HepG2 (cell line): ENCODE measurements around the gene DNAAF9. TPM values are rescaled to one million over a fixed set of nuclear protein-coding genes. Genes with fewer than 3 reads are reported as not detected.

Experiments
- GMEB1 ChIP-seq: sonication (generic); formaldehyde crosslinking; IDR thresholded peaks from 2 replicates; pipeline ENCODE4 v1.5.1; 2020; ENCODE audit warnings: missing genetic modification reagents, mild to moderate bottlenecking, borderline replicate concordance
- KDM3A ChIP-seq: IDR thresholded peaks from 2 replicates; pipeline ENCODE4 v1.6.1; 2018; ENCODE audit warnings: low read depth, missing compliant biosample characterization
- LRRFIP1 ChIP-seq: sonication (generic); formaldehyde crosslinking; conservative IDR thresholded peaks from 2 replicates; pipeline ENCODE4 v1.4.0; 2020; ENCODE audit warnings: missing genetic modification reagents
- MED13 ChIP-seq: sonication (generic); formaldehyde crosslinking; IDR thresholded peaks from 2 replicates; pipeline ENCODE4 v1.5.0; 2020; ENCODE audit warnings: missing genetic modification reagents
- NR2F6 ChIP-seq, 2 experiments: IDR thresholded peaks; 2 replicates each; pipeline ENCODE4 v1.6.1; 2016; ENCODE audit warnings: antibody characterized with exemption in 1 of 2, mild to moderate bottlenecking in 1 of 2
- SCMH1 ChIP-seq: sonication (generic); formaldehyde crosslinking; IDR thresholded peaks from 2 replicates; pipeline ENCODE4 v1.9.0; 2021; ENCODE audit warnings: missing genetic modification reagents, mild to moderate bottlenecking, borderline replicate concordance
- ZNF121 ChIP-seq: sonication (generic); formaldehyde crosslinking; IDR thresholded peaks from 2 replicates; pipeline ENCODE4 v1.5.0; 2020; ENCODE audit warnings: mild to moderate bottlenecking, missing genetic modification reagents
- ZNF124 ChIP-seq: sonication (generic); formaldehyde crosslinking; IDR thresholded peaks from 2 replicates; pipeline ENCODE4 v1.4.0; 2020; ENCODE audit warnings: missing genetic modification reagents
- ZNF24 ChIP-seq: fragments of 450-650 bp; IDR thresholded peaks from 2 replicates; pipeline ENCODE4 v1.6.1; 2017; ENCODE audit warnings: antibody characterized with exemption, mild to moderate bottlenecking
- ZNF292 ChIP-seq: sonication (generic); formaldehyde crosslinking; IDR thresholded peaks from 2 replicates; pipeline ENCODE4 v1.8.1; 2022; ENCODE audit warnings: mild to moderate bottlenecking, low read depth, missing genetic modification reagents, borderline replicate concordance
- ZNF781 ChIP-seq: sonication (generic); formaldehyde crosslinking; IDR thresholded peaks from 2 replicates; pipeline ENCODE4 v1.5.1; 2020; ENCODE audit warnings: borderline replicate concordance, mild to moderate bottlenecking, missing genetic modification reagents; ENCODE audit errors: not compliant biosample characterization
- ZNF83 ChIP-seq: sonication (generic); formaldehyde crosslinking; IDR thresholded peaks from 2 replicates; pipeline ENCODE4 v1.4.0; 2020; ENCODE audit warnings: missing genetic modification reagents, mild to moderate bottlenecking, borderline replicate concordance
- ZSCAN20 ChIP-seq: sonication (generic); formaldehyde crosslinking; IDR thresholded peaks from 2 replicates; pipeline ENCODE4 v1.4.0; 2020; ENCODE audit warnings: missing genetic modification reagents, mild to moderate bottlenecking, borderline replicate concordance
- polyA plus RNA-seq, 8 experiments: library from polyadenylated mRNA; depleted of rRNA in 3 of 8; stranded (reverse) in 7 of 8; unstranded in 1 of 8; fragments of >200 nt; fragmentation: Illumina TruSeq in 4 of 8; extraction: Trizol in 4 of 8; gene quantifications; 2 replicates each; pipeline versions ENCODE4 v1.2.1 to v1.2.3, GENCODE V29; 2011 to 2016; ENCODE audit warnings: low read depth in 4 of 8, missing spikeins in 1 of 8, mixed read lengths in 1 of 8; ENCODE audit not compliant: insufficient read depth in 1 of 8
- total RNA-seq, 5 experiments: library from RNA; depleted of rRNA; stranded (reverse); fragments of >200 nt; fragmentation: Illumina TruSeq; extraction: Trizol; gene quantifications; 2 replicates each; pipeline ENCODE4 v1.2.3, GENCODE V29; 2016; ENCODE audit warnings: low read depth in 1 of 5
- TF ChIP-seq, protein P1 (sequence below): sonication (generic); formaldehyde crosslinking; conservative IDR thresholded peaks from 2 replicates; pipeline ENCODE4 v1.8.0; 2022; ENCODE audit warnings: mild to moderate bottlenecking, moderate library complexity, missing genetic modification reagents
- TF ChIP-seq, protein P2 (sequence below): IDR thresholded peaks from 2 replicates; pipeline ENCODE4 v1.6.1; 2016; ENCODE audit warnings: low read depth
- TF ChIP-seq, protein P3 (sequence below): IDR thresholded peaks from 2 replicates; pipeline ENCODE4 v1.6.1; 2012; ENCODE audit warnings: low read length, improper control_type of control experiment

Gene DNAAF9
- total and polyA plus RNA-seq, 2 of the 13 experiments (the other 11 are each of a cell fraction or from before 2014, with no cell fraction given) = 10.5 to 14.9 TPM

DNA sequence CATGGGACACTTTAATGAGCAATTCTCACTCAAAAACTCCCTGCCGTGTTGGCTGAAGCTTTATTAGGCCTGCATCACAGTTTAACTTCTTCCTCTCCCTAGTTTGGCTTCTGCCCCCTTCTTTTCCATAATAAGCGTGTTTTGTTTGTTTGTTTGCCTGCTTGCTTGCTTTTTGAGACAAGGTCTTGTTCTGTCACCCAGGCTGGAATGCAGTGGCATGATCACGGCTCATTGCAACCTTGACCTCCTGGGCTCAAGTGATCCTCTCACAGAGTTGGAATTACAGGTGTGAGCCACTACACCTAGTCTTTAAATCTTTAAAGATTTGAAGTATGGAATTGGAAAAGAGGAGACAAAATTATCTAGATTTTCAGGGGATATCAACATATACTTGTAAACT lies 25.4 kb upstream of the DNAAF9 start (continued):
- no peak for TF ChIP-seq ZNF781 (CRISPR knock-in tag)
- TF ChIP-seq, protein P1, sequence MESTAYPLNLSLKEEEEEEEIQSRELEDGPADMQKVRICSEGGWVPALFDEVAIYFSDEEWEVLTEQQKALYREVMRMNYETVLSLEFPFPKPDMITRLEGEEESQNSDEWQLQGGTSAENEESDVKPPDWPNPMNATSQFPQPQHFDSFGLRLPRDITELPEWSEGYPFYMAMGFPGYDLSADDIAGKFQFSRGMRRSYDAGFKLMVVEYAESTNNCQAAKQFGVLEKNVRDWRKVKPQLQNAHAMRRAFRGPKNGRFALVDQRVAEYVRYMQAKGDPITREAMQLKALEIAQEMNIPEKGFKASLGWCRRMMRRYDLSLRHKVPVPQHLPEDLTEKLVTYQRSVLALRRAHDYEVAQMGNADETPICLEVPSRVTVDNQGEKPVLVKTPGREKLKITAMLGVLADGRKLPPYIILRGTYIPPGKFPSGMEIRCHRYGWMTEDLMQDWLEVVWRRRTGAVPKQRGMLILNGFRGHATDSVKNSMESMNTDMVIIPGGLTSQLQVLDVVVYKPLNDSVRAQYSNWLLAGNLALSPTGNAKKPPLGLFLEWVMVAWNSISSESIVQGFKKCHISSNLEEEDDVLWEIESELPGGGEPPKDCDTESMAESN (CRISPR knock-in tag) = no peak
- TF ChIP-seq, protein P2, sequence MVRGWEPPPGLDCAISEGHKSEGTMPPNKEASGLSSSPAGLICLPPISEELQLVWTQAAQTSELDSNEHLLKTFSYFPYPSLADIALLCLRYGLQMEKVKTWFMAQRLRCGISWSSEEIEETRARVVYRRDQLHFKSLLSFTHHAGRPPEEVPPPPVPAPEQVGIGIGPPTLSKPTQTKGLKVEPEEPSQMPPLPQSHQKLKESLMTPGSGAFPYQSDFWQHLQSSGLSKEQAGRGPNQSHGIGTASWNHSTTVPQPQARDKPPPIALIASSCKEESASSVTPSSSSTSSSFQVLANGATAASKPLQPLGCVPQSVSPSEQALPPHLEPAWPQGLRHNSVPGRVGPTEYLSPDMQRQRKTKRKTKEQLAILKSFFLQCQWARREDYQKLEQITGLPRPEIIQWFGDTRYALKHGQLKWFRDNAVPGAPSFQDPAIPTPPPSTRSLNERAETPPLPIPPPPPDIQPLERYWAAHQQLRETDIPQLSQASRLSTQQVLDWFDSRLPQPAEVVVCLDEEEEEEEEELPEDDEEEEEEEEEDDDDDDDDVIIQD (CRISPR knock-in tag) = peak; percentile 21; the same call in 1 of the 2 replicates
- no peak for TF ChIP-seq ZNF121 (CRISPR knock-in tag)
- TF ChIP-seq, protein P3, sequence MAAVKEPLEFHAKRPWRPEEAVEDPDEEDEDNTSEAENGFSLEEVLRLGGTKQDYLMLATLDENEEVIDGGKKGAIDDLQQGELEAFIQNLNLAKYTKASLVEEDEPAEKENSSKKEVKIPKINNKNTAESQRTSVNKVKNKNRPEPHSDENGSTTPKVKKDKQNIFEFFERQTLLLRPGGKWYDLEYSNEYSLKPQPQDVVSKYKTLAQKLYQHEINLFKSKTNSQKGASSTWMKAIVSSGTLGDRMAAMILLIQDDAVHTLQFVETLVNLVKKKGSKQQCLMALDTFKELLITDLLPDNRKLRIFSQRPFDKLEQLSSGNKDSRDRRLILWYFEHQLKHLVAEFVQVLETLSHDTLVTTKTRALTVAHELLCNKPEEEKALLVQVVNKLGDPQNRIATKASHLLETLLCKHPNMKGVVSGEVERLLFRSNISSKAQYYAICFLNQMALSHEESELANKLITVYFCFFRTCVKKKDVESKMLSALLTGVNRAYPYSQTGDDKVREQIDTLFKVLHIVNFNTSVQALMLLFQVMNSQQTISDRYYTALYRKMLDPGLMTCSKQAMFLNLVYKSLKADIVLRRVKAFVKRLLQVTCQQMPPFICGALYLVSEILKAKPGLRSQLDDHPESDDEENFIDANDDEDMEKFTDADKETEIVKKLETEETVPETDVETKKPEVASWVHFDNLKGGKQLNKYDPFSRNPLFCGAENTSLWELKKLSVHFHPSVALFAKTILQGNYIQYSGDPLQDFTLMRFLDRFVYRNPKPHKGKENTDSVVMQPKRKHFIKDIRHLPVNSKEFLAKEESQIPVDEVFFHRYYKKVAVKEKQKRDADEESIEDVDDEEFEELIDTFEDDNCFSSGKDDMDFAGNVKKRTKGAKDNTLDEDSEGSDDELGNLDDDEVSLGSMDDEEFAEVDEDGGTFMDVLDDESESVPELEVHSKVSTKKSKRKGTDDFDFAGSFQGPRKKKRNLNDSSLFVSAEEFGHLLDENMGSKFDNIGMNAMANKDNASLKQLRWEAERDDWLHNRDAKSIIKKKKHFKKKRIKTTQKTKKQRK = no peak
- TF ChIP-seq SCMH1 (CRISPR knock-in tag) = no peak
- TF ChIP-seq LRRFIP1 = no peak
- TF ChIP-seq ZNF124 (CRISPR knock-in tag) = no peak
- TF ChIP-seq ZSCAN20 = no peak
- no peak for TF ChIP-seq MED13 (CRISPR knock-in tag)
- peak; percentile 78; the same call in 1 of the 2 replicates for TF ChIP-seq NR2F6 (IDR thresholded peaks at IDR 0.05)
- TF ChIP-seq NR2F6 (CRISPR knock-in tag; IDR thresholded peaks at IDR 0.05) = peak; percentile 86
- no peak for TF ChIP-seq ZNF24
- TF ChIP-seq ZNF83 = no peak
- TF ChIP-seq KDM3A (CRISPR knock-in tag) = no peak
- peak; percentile 53; the same call in 1 of the 2 replicates for TF ChIP-seq ZNF292 (CRISPR knock-in tag)
- TF ChIP-seq GMEB1 (CRISPR knock-in tag) = peak; percentile 24; the same call in 1 of the 2 replicates
